Trophoblast cell (in vitro differentiated cells and primary cell): ENCODE measurements around the gene ACSL6.

ENCODE experiments used
- DNase-seq, 2 donors: peaks; one replicate each; pipeline ENCODE4 v3.0.0-alpha.2; 2016
- H2AFZ ChIP-seq: 2 replicates; pipeline ENCODE4 v1.6.1; 2013; ENCODE audit warnings: low read length, moderate library complexity, mild to moderate bottlenecking; ENCODE audit not compliant: insufficient read depth, poor library complexity
- H2AK5ac ChIP-seq: 2 replicates; pipeline ENCODE4 v1.6.1; 2013; ENCODE audit warnings: mild to moderate bottlenecking, low read length
- H2BK120ac ChIP-seq: 2 replicates; pipeline ENCODE4 v1.6.1; 2013; ENCODE audit warnings: low read length, mild to moderate bottlenecking, moderate library complexity; ENCODE audit not compliant: insufficient read depth, poor library complexity
- H2BK12ac ChIP-seq: 2 replicates; pipeline ENCODE4 v1.6.1; 2013; ENCODE audit warnings: mild to moderate bottlenecking, low read length, moderate library complexity
- H2BK5ac ChIP-seq: 2 replicates; pipeline ENCODE4 v1.6.1; 2013; ENCODE audit warnings: low read length, low read depth, moderate library complexity, mild to moderate bottlenecking; ENCODE audit not compliant: poor library complexity
- H3K14ac ChIP-seq: 2 replicates; pipeline ENCODE4 v1.6.1; 2013; ENCODE audit warnings: mild to moderate bottlenecking, low read length
- H3K18ac ChIP-seq: 2 replicates; pipeline ENCODE4 v1.6.1; 2013; ENCODE audit warnings: mild to moderate bottlenecking, low read length
- H3K23ac ChIP-seq: 2 replicates; pipeline ENCODE4 v1.6.1; 2013; ENCODE audit warnings: low read length
- H3K27ac ChIP-seq: 2 replicates; pipeline ENCODE4 v1.5.1; 2013; ENCODE audit warnings: low read depth, mild to moderate bottlenecking, inconsistent platforms, low read length, moderate library complexity
- H3K27me3 ChIP-seq: 2 replicates; pipeline ENCODE4 v1.6.1; 2013; ENCODE audit warnings: inconsistent platforms, mild to moderate bottlenecking, low read length, moderate library complexity; ENCODE audit not compliant: insufficient read depth
- H3K36me3 ChIP-seq, 2 experiments: 1 replicate in 1 of 2; 2 replicates in 1 of 2; pipeline ENCODE4 v1.6.1; 2013; ENCODE audit warnings: low read length in 2 of 2, mild to moderate bottlenecking in 2 of 2, moderate library complexity in 1 of 2; ENCODE audit not compliant: insufficient read depth in 2 of 2, control insufficient read depth in 1 of 2
- H3K4ac ChIP-seq: 2 replicates; pipeline ENCODE4 v1.6.1; 2013; ENCODE audit warnings: low read depth, mild to moderate bottlenecking, low read length, moderate library complexity
- H3K4me1 ChIP-seq, 2 experiments: 1 replicate in 1 of 2; 2 replicates in 1 of 2; pipeline ENCODE4 v1.6.1; 2013; ENCODE audit warnings: low read length in 2 of 2, mild to moderate bottlenecking in 2 of 2, moderate library complexity in 1 of 2; ENCODE audit not compliant: insufficient read depth in 2 of 2, control insufficient read depth in 1 of 2
- H3K4me2 ChIP-seq: 2 replicates; pipeline ENCODE4 v1.6.1; 2013; ENCODE audit warnings: inconsistent platforms, mild to moderate bottlenecking, low read length, moderate library complexity
- H3K4me3 ChIP-seq: 2 replicates; pipeline ENCODE4 v1.5.1; 2013; ENCODE audit warnings: mild to moderate bottlenecking, low read depth, low read length, inconsistent platforms
- H3K79me1 ChIP-seq: one replicate; pipeline ENCODE4 v1.6.1; 2013; ENCODE audit warnings: low read length
- H3K79me2 ChIP-seq: 2 replicates; pipeline ENCODE4 v1.6.1; 2013; ENCODE audit warnings: low read length, mild to moderate bottlenecking; ENCODE audit not compliant: control insufficient read depth, insufficient read depth, poor library complexity
- H3K9ac ChIP-seq: 2 replicates; pipeline ENCODE4 v1.6.1; 2013; ENCODE audit warnings: mild to moderate bottlenecking, low read length
- H3K9me3 ChIP-seq: 2 replicates; pipeline ENCODE4 v1.6.1; 2013; ENCODE audit warnings: low read depth, mild to moderate bottlenecking, control low read depth, inconsistent platforms, low read length; ENCODE audit not compliant: insufficient read depth
- H4K12ac ChIP-seq: 2 replicates; pipeline ENCODE4 v1.6.1; 2013; ENCODE audit warnings: low read depth, mild to moderate bottlenecking, low read length, moderate library complexity
- H4K8ac ChIP-seq: 2 replicates; pipeline ENCODE4 v1.6.1; 2013; ENCODE audit warnings: low read depth, mild to moderate bottlenecking, low read length, moderate library complexity
- H4K91ac ChIP-seq: one replicate; pipeline ENCODE4 v1.6.1; 2013; ENCODE audit warnings: low read depth, mild to moderate bottlenecking, low read length, moderate library complexity
- WGBS: extraction: QIAGEN DNeasy Blood & Tissue Kit; methylation state at CpG from one replicate; pipeline ENCODE4 v1.1.7; 2013; ENCODE audit warnings: missing lambda C conversion rate; ENCODE audit not compliant: insufficient read length, insufficient coverage; ENCODE audit errors: extremely low coverage; 5-methylcytosine and 5-hydroxymethylcytosine counted together

ACSL6 gene

GRCh38 chr5:131999441-132000240 lies 11.8 kb downstream of the ACSL6 start:
- Histone ChIP-seq H3K4me1 (peaks cover 2 to 11% of the 10 kb centered on the region in 2 experiments), H3K36me3 (no peaks in the 10 kb centered on the region), H3K9me3 (no peaks in the 10 kb centered on the region), H4K12ac (no peak overlapping the region), H2BK120ac (no peak overlapping the region), H3K9ac (no peak overlapping the region), H4K91ac (no peak overlapping the region), H2BK5ac (no peak overlapping the region), H3K18ac (no peak overlapping the region), H2AK5ac (no peak overlapping the region), H3K79me2 (no peaks in the 10 kb centered on the region), H3K4me3 (no peak overlapping the region), H3K4me2 (no peak overlapping the region), H4K8ac (no peak overlapping the region), H2BK12ac (no peak overlapping the region), H3K79me1 (no peaks in the 10 kb centered on the region), H3K27me3 (no peaks in the 10 kb centered on the region), H3K14ac (no peak overlapping the region), H3K27ac (no peak overlapping the region), H2AFZ (no peak overlapping the region), H3K4ac (no peak overlapping the region), H3K23ac (no peak overlapping the region)
- no CpG with 5 or more reads among the region's 13 CpGs for WGBS
- DNase-seq = no peak

GRCh38 chr5:131999041-131999440 lies 12.4 kb downstream of the ACSL6 start:
- H3K23ac ChIP-seq = no peak overlapping the region
- H3K4me3 ChIP-seq = no peak overlapping the region
- H2AK5ac ChIP-seq = no peak overlapping the region
- H3K4ac ChIP-seq = no peak overlapping the region
- no peaks in the 10 kb centered on the region for H3K36me3 ChIP-seq
- H3K18ac ChIP-seq = no peak overlapping the region
- H3K9ac ChIP-seq = no peak overlapping the region
- H4K12ac ChIP-seq = no peak overlapping the region
- H3K27ac ChIP-seq = no peak overlapping the region
- no peak for DNase-seq
- no CpG with 5 or more reads among the region's 2 CpGs for WGBS
- no peak overlapping the region for H3K14ac ChIP-seq
- H2BK120ac ChIP-seq = no peak overlapping the region
- H2BK5ac ChIP-seq = no peak overlapping the region
- no peaks in the 10 kb centered on the region for H3K27me3 ChIP-seq
- no peak overlapping the region for H3K4me2 ChIP-seq
- H3K79me2 ChIP-seq = no peaks in the 10 kb centered on the region
- no peak overlapping the region for H2BK12ac ChIP-seq
- H3K79me1 ChIP-seq = no peaks in the 10 kb centered on the region
- H2AFZ ChIP-seq = no peak overlapping the region
- no peak overlapping the region for H4K91ac ChIP-seq
- H4K8ac ChIP-seq = no peak overlapping the region
- peaks cover 5 to 14% of the 10 kb centered on the region in 2 experiments for H3K4me1 ChIP-seq
- H3K9me3 ChIP-seq = no peaks in the 10 kb centered on the region

GRCh38 chr5:131998431-131999040 lies 12.9 kb downstream of the ACSL6 start:
- no peak for DNase-seq
- Histone ChIP-seq H2AK5ac (no peak overlapping the region), H3K4me2 (no peak overlapping the region), H2BK120ac (no peak overlapping the region), H4K12ac (no peak overlapping the region), H3K36me3 (no peaks in the 10 kb centered on the region), H2AFZ (no peak overlapping the region), H4K91ac (no peak overlapping the region), H3K79me2 (no peaks in the 10 kb centered on the region), H3K4ac (no peak overlapping the region), H3K79me1 (no peaks in the 10 kb centered on the region), H3K9ac (no peak overlapping the region), H3K27ac (no peak overlapping the region), H3K4me3 (no peak overlapping the region), H3K27me3 (no peaks in the 10 kb centered on the region), H2BK5ac (no peak overlapping the region), H3K4me1 (peaks cover 5 to 16% of the 10 kb centered on the region in 2 experiments), H3K9me3 (no peaks in the 10 kb centered on the region), H3K18ac (no peak overlapping the region), H4K8ac (no peak overlapping the region), H2BK12ac (no peak overlapping the region), H3K23ac (no peak overlapping the region), H3K14ac (no peak overlapping the region)
- WGBS = no CpG with 5 or more reads among the region's 4 CpGs

GRCh38 chr5:131997727-131998117 lies 13.7 kb downstream of the ACSL6 start:
- Histone ChIP-seq H4K91ac (no peak overlapping the region), H3K79me2 (no peaks in the 10 kb centered on the region), H3K27me3 (no peaks in the 10 kb centered on the region), H3K4me3 (no peak overlapping the region), H2BK5ac (no peak overlapping the region), H2BK120ac (no peak overlapping the region), H3K14ac (no peak overlapping the region), H3K79me1 (no peaks in the 10 kb centered on the region), H3K4me2 (no peak overlapping the region), H3K9me3 (no peaks in the 10 kb centered on the region), H3K4ac (no peak overlapping the region), H3K18ac (no peak overlapping the region), H4K12ac (no peak overlapping the region), H2AK5ac (no peak overlapping the region), H2BK12ac (no peak overlapping the region), H3K9ac (no peak overlapping the region), H2AFZ (no peak overlapping the region), H4K8ac (no peak overlapping the region), H3K27ac (no peak overlapping the region), H3K4me1 (peaks cover 9 to 16% of the 10 kb centered on the region in 2 experiments), H3K23ac (no peak overlapping the region), H3K36me3 (no peaks in the 10 kb centered on the region)
- DNase-seq = no peak
- WGBS = no CpG with 5 or more reads among the region's 3 CpGs
